Measurements from ENCODE around the gene SOX8.
"Not testable (repeated sequence)": the region's sequence is repeated elsewhere in the genome, so short reads cannot be mapped to it uniquely, and the experiment has no call there.

DNA sequence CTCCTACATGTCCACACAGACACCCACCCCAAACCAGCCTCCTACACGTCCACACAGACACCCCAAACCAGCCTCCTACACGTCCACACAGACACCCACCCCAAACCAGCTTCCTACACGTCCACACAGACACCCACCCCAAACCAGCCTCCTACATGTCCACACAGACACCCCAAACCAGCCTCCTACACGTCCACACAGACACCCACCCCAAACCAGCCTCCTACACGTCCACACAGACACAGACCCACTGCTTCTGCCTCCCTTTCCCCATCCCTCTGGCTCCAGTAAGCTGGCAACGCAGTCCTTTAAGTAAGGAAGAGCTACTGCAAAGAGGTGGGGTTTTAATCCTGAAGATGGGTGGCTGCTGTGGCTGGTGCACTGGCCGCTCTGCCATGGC is 27.8 kb upstream of the SOX8 start:
- TF ChIP-seq CTBP1 (IDR thresholded peaks at IDR 0.05; ENCODE audit: borderline replicate concordance); FOXK2 (IDR thresholded peaks at IDR 0.05); ELF4 (IDR thresholded peaks at IDR 0.05); BHLHE40 (IDR thresholded peaks at IDR 0.05; ENCODE audit: borderline replicate concordance); HDGF (IDR thresholded peaks at IDR 0.05; ENCODE audit: borderline replicate concordance); SP1 (IDR thresholded peaks at IDR 0.05); TARDBP (IDR thresholded peaks at IDR 0.05); SUZ12 (IDR thresholded peaks at IDR 0.05): not testable (repeated sequence)
